ENCODE results near the gene IHH.

IHH gene

DNA sequence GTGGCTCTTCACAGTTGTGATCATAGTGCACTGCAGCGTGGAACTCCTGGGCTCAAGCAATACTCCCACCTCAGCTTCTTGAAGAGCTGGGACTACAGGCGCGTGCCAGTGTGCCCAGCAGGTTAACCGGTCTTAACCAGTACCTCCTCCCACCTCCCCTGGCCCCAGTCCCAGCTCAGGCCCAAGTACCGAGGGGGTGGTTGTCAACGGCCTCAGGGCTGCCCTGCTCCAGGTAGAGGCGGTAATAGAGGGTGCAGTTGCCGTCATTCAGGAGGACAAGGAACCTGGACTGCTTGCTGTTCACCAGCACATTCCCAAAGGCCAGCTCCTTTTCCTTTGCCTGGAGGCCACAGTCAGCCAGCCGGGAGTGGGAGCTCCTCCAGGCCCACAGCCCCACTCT lies 39.1 kb downstream of the IHH start:
- H3K4me3 ChIP-seq (ENCODE audit: low read depth, low read length), result no peak overlapping the region

- H3K4me3 ChIP-seq (ENCODE audit: low read depth, low read length), result no peak overlapping the region
Measured at GRCh38 chr2:219020604-219021365, 39.9 kb downstream of the IHH start.

DNA sequence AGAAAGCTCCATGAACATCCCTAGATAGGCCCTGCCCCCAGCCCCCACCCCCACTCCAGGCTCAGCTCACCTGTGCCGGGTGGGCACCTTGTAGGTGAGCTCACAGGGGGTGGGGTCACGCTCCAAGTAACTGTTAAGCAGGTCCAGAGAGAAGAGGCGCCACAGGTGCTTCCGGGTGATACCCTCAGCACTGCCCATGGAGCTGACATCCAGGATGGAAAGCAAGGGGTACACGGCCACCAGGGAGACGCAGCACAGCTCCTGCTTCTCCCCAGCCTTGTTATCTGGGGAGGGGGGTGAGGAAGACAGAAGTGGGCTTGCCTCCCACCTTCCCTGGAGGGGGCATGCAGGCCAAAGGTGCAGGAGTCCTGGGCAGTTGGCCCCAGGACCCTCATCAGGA lies 41.3 kb downstream of the IHH start:
- H3K4me3 ChIP-seq (ENCODE audit: low read depth, low read length), result no peak overlapping the region

DNA sequence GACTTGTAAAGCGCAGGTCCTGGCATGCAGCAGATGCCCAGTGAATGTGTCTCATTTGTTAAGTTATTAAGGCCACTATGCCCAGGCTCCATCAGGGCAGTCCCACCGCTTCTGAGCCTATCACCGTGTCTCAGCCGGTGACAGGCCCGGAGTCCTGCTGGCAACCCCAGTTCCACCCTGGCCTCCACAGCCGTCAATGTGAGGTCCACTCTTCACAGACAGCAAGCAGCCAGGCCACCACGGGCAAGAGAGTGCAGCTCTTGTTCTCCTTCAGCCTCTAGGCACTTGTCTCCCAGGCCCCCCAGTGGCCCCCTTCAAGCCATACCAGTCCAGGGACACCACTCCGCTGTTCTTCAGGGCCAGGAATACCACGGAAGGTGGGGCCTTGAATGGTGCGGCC lies 42.0 kb downstream of the IHH start:
- H3K4me3 ChIP-seq (ENCODE audit: low read depth, low read length), result no peak overlapping the region

GRCh38 chr2:219018286-219018685 lies 42.4 kb downstream of the IHH start:
- H3K4me3 ChIP-seq (ENCODE audit: low read depth, low read length), result no peak overlapping the region

- no peak overlapping the region for H3K4me3 ChIP-seq (ENCODE audit: low read depth, low read length)
Measured at GRCh38 chr2:219017201-219017931, 43.4 kb downstream of the IHH start.

DNA sequence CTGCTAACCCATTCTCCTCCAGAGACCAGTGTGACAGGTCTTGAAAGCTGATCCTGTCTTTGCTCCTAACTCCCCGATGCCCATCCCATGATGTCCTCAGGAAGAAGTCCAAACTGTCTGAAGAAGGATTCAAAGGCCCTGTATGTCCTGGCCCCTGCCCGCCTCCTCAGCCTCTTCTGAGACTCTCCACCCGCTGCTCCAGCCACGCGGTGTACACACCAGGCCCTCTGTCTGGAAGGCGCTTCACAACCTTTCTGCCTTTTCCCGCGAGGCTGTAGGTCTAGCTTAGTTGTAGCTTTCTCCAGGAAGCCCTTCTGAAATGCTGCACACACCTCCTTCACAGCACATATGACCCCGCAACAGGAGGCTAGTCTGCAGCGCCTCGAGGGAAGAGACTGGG lies 44.0 kb downstream of the IHH start:
- H3K4me3 ChIP-seq (ENCODE audit: low read depth, low read length), result no peak overlapping the region

- H3K4me3 ChIP-seq (ENCODE audit: low read depth, low read length), result no peak overlapping the region
Measured at GRCh38 chr2:219010873-219011272, 49.8 kb downstream of the IHH start.

GRCh38 chr2:219010162-219010756 lies 50.5 kb downstream of the IHH start:
- H3K4me3 ChIP-seq (ENCODE audit: low read depth, low read length), result no peak overlapping the region

DNA sequence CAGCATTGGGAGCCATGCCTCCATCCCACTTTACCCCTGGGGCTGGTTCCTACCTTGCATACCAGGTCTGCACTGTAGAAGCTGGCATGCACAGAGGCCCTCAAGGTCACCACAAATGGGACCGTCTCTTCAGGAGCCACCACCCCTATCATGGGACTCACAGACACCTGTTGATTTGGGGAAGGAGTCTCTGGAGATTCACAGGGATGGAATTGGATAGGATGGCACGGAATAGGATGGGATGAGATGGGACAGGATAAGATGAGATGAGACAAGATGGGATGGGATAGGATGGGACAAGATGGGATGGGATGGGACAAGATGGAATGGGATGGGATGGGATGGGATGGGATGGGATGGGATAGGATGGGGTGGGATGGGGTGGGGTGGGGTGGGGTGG lies 51.4 kb downstream of the IHH start:
- H3K4me3 ChIP-seq (ENCODE audit: low read depth, low read length), result no peak overlapping the region

All from iPS-11a (cell line).